Muscle layer of colon (tissue), 2 donors: Measurements from ENCODE around the gene NIPSNAP2.
"Not testable (repeated sequence)": the region's sequence is repeated elsewhere in the genome, so short reads cannot be mapped to it uniquely, and the experiment has no call there.

ENCODE experiments used
- H3K27ac ChIP-seq: one replicate; pipeline ENCODE4 v1.7.0; 2013; ENCODE audit warnings: low read depth, mild to moderate bottlenecking, low read length, moderate library complexity
- H3K27me3 ChIP-seq, 2 donors: one replicate each; pipeline ENCODE4 v1.7.0; 2013; ENCODE audit warnings: low read length in 2 of 2, mild to moderate bottlenecking in 2 of 2; ENCODE audit not compliant: insufficient read depth in 2 of 2, control insufficient read depth in 1 of 2
- H3K36me3 ChIP-seq: one replicate; pipeline ENCODE4 v1.7.0; 2013; ENCODE audit warnings: mild to moderate bottlenecking, low read length; ENCODE audit not compliant: insufficient read depth
- H3K4me1 ChIP-seq: one replicate; pipeline ENCODE4 v1.7.0; 2013; ENCODE audit warnings: mild to moderate bottlenecking, low read length; ENCODE audit not compliant: insufficient read depth
- H3K4me3 ChIP-seq, 2 donors: one replicate each; pipeline ENCODE4 v1.7.0; 2013; ENCODE audit warnings: low read length in 2 of 2, low read depth in 1 of 2, mild to moderate bottlenecking in 1 of 2, moderate library complexity in 1 of 2
- H3K9ac ChIP-seq: one replicate; pipeline ENCODE4 v1.7.0; 2013; ENCODE audit warnings: low read length
- H3K9me3 ChIP-seq: one replicate; pipeline ENCODE4 v1.7.0; 2013; ENCODE audit warnings: mild to moderate bottlenecking, low read length
- donor health status: abdominal sarcoma.
- donor health status: Adenocarcinoma of cecum.

The NIPSNAP2 gene

GRCh38 chr7:55980266-55980665, 15.9 kb downstream of the NIPSNAP2 start:
- Histone ChIP-seq H3K36me3 (peaks cover 63% of the 10 kb centered on the region), H3K27me3 (no peaks in the 10 kb centered on the region), H3K4me1 (peaks cover 9% of the 10 kb centered on the region), H3K9ac (no peak overlapping the region), H3K4me3 (no peak overlapping the region), H3K9me3 (no peaks in the 10 kb centered on the region), H3K27ac (no peak overlapping the region)

DNA sequence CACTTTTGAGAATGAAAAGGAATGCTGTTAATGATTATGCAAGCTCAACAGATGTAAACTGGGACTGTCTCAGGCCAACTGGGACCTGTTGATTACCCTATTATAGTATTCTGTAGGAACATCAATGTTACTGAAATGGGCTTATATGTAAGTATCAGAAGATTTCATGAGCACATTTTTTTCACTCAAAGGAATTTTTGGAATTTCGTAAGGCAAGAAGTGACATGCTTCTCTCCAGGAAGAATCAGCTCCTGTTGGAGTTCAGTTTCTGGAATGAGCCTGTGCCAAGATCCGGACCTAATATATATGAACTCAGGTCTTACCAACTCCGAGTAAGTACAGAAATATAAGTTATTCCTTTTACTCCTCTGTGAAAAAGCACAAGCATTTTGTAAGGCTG, 19.2 kb downstream of the NIPSNAP2 start:
- Histone ChIP-seq H3K4me3 (no peak overlapping the region), H3K4me1 (no peaks in the 10 kb centered on the region), H3K9ac (no peak overlapping the region), H3K27me3 (no peaks in the 10 kb centered on the region), H3K27ac (no peak overlapping the region), H3K9me3 (no peaks in the 10 kb centered on the region), H3K36me3 (peaks cover 74% of the 10 kb centered on the region)

DNA sequence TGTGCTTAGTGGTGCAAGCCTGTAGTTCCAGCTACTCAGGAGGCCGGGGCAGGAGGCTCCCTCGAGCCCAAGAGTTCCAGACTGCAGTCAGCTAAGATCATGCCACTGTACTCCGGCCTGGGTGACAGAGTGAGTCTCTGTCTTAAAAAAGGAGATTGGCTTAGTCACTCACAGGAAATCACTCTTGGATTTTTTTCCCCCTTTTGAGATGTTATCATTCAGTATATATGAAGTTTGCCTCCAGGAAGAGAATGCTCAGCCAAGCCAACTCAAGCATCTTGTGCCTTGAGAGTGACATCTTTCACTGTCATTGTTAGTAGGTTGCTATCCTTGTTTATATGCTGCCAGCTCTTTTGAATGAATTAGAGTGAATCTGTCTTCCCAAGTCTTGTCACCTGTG, 28.0 kb downstream of the NIPSNAP2 start:
- Histone ChIP-seq H3K27ac (no peak overlapping the region), H3K27me3 (no peaks in the 10 kb centered on the region), H3K9me3 (no peaks in the 10 kb centered on the region), H3K4me3 (no peak overlapping the region), H3K4me1 (no peaks in the 10 kb centered on the region), H3K36me3 (peaks cover 53% of the 10 kb centered on the region), H3K9ac (no peak overlapping the region)

DNA sequence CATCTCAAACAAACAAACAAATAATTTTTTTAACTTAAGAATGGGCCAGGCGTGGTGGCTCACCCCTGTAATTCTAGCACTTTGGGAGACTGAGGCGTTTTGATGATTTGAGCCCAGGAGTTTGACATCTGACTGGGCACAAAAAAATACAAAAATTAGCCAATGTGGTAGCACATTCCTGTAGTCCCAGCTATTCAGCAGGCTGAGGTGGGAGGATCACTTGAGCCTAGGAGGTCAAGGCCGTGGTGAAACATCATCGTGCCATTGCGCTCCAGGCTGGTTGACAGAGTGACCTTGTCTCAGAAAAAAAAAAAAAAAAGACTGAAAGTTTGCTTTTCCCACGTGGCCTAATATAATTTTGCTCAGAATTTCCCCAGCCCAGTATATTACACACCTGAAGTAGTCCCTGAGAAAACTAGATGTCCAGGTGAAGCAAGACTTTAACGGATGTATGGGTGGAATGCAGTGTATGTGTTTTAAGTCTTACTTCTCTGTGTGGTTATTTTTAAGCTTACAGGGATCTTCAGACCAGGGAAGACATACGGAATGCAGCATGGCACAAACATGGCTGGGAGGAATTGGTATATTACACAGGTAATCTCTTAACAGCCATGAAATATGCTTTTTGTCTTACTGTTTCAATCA, 32.6 kb downstream of the NIPSNAP2 start:
- Histone ChIP-seq H3K4me1 (no peaks in the 10 kb centered on the region), H3K4me3 (no peak overlapping the region), H3K27ac (no peak overlapping the region), H3K27me3 (no peaks in the 10 kb centered on the region), H3K36me3 (peaks cover 58% of the 10 kb centered on the region), H3K9me3 (no peaks in the 10 kb centered on the region), H3K9ac (no peak overlapping the region)

DNA sequence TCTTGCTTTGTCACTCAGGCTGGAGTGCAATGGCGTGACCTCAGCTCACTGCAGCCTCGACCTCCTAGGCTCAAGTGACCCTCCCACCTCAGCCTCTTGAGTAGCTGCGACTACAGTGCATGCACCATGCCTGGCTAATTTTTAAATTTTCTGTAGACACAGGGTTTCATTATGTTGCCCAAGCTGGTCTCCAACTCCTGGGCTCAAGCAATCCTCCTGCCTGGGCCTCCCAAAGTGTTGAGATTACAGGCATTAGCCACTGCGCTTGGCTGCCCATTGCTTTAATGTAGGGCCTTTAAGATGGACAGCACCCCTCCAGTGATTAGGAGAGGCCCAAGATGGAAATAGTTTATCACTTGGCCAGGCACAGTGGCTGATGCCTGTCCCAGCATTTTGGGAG, 39.4 kb downstream of the NIPSNAP2 start:
- no peak overlapping the region for H3K9ac ChIP-seq
- H3K36me3 ChIP-seq = peaks cover 11% of the 10 kb centered on the region
- H3K4me3 ChIP-seq = no peak overlapping the region
- no peaks in the 10 kb centered on the region for H3K4me1 ChIP-seq
- no peaks in the 10 kb centered on the region for H3K9me3 ChIP-seq
- H3K27ac ChIP-seq = no peak overlapping the region
- H3K27me3 ChIP-seq = no peaks in the 10 kb centered on the region

GRCh38 chr7:56007167-56007652, 42.8 kb downstream of the NIPSNAP2 start:
- Histone ChIP-seq H3K36me3 (no peaks in the 10 kb centered on the region), H3K9me3 (no peaks in the 10 kb centered on the region), H3K27ac (no peak overlapping the region), H3K27me3 (no peaks in the 10 kb centered on the region), H3K4me3 (no peak overlapping the region), H3K9ac (no peak overlapping the region), H3K4me1 (peaks cover 8% of the 10 kb centered on the region)

DNA sequence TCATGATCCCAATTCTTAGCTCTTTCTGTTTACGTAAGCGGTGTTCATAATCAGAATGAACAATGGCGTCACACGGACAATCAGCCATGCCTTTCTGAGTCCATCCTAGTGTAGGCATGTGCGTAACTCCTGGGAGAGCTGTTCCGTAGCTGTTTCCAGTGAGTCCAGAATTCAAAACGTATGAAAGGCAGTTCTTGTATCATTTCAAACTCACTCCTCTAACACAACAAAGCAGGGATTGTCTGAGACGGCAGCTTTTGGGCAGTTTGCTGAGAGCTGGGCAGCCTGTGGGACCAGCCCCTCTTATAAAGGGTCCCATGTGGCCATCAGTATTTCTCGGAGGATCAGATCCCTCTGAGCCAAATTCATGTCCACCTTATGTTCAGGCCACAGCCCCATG, 43.5 kb downstream of the NIPSNAP2 start:
- no peaks in the 10 kb centered on the region for H3K27me3 ChIP-seq
- peaks cover 8% of the 10 kb centered on the region for H3K4me1 ChIP-seq
- H3K9me3 ChIP-seq = no peaks in the 10 kb centered on the region
- H3K27ac ChIP-seq = no peak overlapping the region
- no peak overlapping the region for H3K9ac ChIP-seq
- no peaks in the 10 kb centered on the region for H3K36me3 ChIP-seq
- no peak overlapping the region for H3K4me3 ChIP-seq

DNA sequence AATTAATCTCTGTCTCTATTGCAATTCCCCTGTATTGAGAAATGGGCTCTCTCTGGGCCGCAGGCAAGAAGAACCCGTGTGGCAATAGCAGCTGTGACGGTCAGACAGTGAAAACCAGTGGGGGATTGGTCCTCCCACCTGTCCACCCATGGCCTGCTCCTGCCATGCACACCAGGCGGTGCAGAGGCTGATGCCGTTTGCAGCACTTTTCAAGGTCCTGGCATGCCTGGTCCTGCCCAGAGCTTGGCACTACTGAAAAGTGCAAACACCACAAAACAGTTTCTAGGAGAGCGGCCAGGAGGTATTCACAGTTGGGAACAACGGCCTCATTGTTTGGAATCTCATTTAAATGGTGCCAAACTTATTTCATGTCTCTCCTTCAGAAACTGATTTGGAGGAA, 45.3 kb downstream of the NIPSNAP2 start:
- H3K27ac ChIP-seq = no peak overlapping the region
- no peaks in the 10 kb centered on the region for H3K9me3 ChIP-seq
- H3K4me1 ChIP-seq = peaks cover 8% of the 10 kb centered on the region
- H3K36me3 ChIP-seq = no peaks in the 10 kb centered on the region
- no peak overlapping the region for H3K4me3 ChIP-seq
- H3K27me3 ChIP-seq = no peaks in the 10 kb centered on the region
- H3K9ac ChIP-seq = no peak overlapping the region

- H3K4me3 ChIP-seq, H3K9me3 ChIP-seq, H3K4me1 ChIP-seq, H3K9ac ChIP-seq, H3K27ac ChIP-seq, H3K27me3 ChIP-seq, H3K36me3 ChIP-seq: not testable (repeated sequence)
Measured at GRCh38 chr7:56017015-56017414, 52.6 kb downstream of the NIPSNAP2 start.

- H3K4me3 ChIP-seq = no peak overlapping the region
- no peak overlapping the region for H3K9ac ChIP-seq
- H3K27ac ChIP-seq = no peak overlapping the region
Measured at GRCh38 chr7:56019501-56019900, 55.1 kb downstream of the NIPSNAP2 start.

DNA sequence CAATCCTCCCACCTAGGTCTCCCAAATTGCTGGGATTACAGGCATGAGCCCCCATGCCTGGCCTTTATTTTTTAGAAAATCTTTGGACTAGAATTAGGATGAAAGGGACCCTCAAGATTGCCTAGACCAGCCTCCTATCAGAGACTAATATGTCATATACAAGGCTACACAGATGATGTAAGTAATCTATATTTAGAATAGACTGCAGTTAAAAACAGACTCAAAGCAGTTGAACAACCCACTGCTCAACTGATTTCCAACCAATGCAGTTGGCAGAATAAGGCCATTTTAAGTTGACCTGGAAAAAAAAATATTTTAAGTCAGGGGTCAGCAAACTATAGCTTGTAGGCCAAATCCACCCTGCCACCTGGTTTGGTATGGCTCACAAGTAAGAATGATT, 59.1 kb downstream of the NIPSNAP2 start:
- Histone ChIP-seq H3K36me3 (no peaks in the 10 kb centered on the region), H3K27me3 (no peaks in the 10 kb centered on the region), H3K4me1 (no peaks in the 10 kb centered on the region), H3K4me3 (no peak overlapping the region), H3K27ac (no peak overlapping the region), H3K9ac (no peak overlapping the region), H3K9me3 (no peaks in the 10 kb centered on the region)

More at GRCh38 chr7:56019501-56019900, 55.1 kb downstream of the NIPSNAP2 start:
- no peaks in the 10 kb centered on the region for H3K27me3 ChIP-seq
- no peaks in the 10 kb centered on the region for H3K4me1 ChIP-seq
- no peaks in the 10 kb centered on the region for H3K9me3 ChIP-seq
- no peaks in the 10 kb centered on the region for H3K36me3 ChIP-seq

DNA sequence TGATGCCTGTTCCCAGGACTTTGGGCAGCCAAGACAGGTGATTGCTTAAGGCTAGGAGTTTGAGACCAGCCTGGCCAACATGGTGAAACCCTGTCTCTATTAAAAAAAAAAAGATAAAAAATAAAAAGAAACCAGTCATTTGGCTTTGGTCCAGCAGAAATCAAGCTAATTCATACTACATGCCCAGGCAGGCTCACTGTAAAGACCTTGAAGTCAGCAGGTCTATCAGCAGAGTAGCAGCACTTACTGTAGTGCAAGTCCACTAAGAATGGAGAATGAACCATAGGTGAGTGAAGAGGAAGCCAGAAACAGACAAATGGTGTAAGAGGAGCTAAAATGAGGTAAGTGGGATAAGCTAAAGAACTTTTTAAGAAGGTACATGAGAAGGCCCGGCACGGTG, 62.2 kb downstream of the NIPSNAP2 start:
- no peaks in the 10 kb centered on the region for H3K36me3 ChIP-seq
- H3K27ac ChIP-seq = no peak overlapping the region

More for the DNA sequence above, 62.2 kb downstream of the NIPSNAP2 start:
- Histone ChIP-seq H3K27me3 (no peaks in the 10 kb centered on the region), H3K4me3 (no peak overlapping the region), H3K9ac (no peak overlapping the region), H3K4me1 (no peaks in the 10 kb centered on the region), H3K9me3 (no peaks in the 10 kb centered on the region)
